Uterus (tissue), 4 donors: Measurements from ENCODE around the gene NRXN3. TPM values are rescaled to one million over a fixed set of nuclear protein-coding genes. Genes with fewer than 3 reads are reported as not detected.

Experiments
- DNase-seq, 2 donors: peaks; one replicate each; pipeline ENCODE4 v3.0.0-alpha.2; 2019 to 2020
- H3K27ac ChIP-seq, 2 donors: fragments of 200-600 bp; sonication (generic); 1 replicate in 1 of 2; 2 replicates in 1 of 2; pipeline ENCODE4 v1.5.1; 2016 to 2018
- H3K27me3 ChIP-seq, 2 donors: fragments of 200-600 bp; sonication (generic); one replicate each; pipeline ENCODE4 v1.5.1; 2018 to 2019; ENCODE audit warnings: control low read depth in 1 of 2
- H3K36me3 ChIP-seq, 2 donors: fragments of 200-600 bp; sonication (generic); one replicate each; pipeline ENCODE4 v1.5.1; 2019; ENCODE audit warnings: control low read depth in 1 of 2
- H3K4me1 ChIP-seq, 2 donors: fragments of 200-600 bp; sonication (generic); one replicate each; pipeline ENCODE4 v1.5.1; 2018 to 2019; ENCODE audit warnings: control low read depth in 1 of 2
- H3K4me3 ChIP-seq, 2 donors: fragments of 200-600 bp; sonication (generic); 1 replicate in 1 of 2; 2 replicates in 1 of 2; pipeline ENCODE4 v1.5.1; 2018 to 2019; ENCODE audit warnings: mild to moderate bottlenecking in 1 of 2
- H3K9me3 ChIP-seq, 2 donors: fragments of 200-600 bp; sonication (generic); one replicate each; pipeline ENCODE4 v1.5.1; 2019; ENCODE audit warnings: control low read depth in 1 of 2
- POLR2A ChIP-seq, 2 donors: fragments of 450-650 bp; IDR thresholded peaks; one replicate each; pipeline ENCODE4 v1.6.1; 2016; ENCODE audit warnings: antibody characterized with exemption in 2 of 2, mild to moderate bottlenecking in 1 of 2, moderate library complexity in 1 of 2
- intact Hi-C: fragments of 100-400 bp; cut with DNase I; formaldehyde crosslinking; loops from one replicate; pipeline ENCODE4 v1.15.1; 2023; ENCODE audit warnings: low total_unique reads
- total RNA-seq, 4 donors: library from RNA; depleted of rRNA in 3 of 4; stranded (reverse); fragments of >200 nt in 3 of 4; gene quantifications; one replicate each; pipeline versions ENCODE4 v1.1.0 to v1.2.4, GENCODE V29; 2014 to 2023
- TF ChIP-seq, protein P1 (sequence below), 4 experiments: fragments of 200-600 bp in 2 of 4; fragments of 450-650 bp in 2 of 4; sonication (generic) in 2 of 4; IDR thresholded peaks; one replicate each; pipeline ENCODE4 v1.5.1; 2016 to 2019; ENCODE audit warnings: antibody characterized with exemption in 4 of 4, mild to moderate bottlenecking in 2 of 4, moderate library complexity in 1 of 4
- donor health status: DM: yes; HTN: yes; CAD: no.

The NRXN3 gene
- total RNA-seq, 4 donors from 2014 or later: 2.9 to 17.0 (median 4.4) TPM

DNA sequence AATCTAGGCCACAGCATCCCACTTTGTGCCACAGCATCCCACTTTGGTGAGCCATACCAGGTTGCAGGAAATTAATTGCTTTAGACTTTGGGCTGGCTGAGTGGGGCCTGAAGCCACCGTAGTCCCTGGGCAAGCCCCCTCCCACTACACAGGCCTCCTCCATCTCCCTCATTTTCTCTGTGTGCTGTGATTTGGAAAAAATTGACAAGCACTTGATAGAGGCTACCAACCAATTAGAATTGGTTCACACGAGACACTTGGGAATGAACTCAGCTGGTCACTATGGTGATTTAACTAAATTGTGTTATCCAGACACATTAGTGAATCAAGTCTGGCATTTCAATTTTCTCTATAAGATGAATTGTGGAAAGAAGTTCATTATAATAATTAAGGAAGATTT, 1560.0 kb downstream of the NRXN3 start:
- TF ChIP-seq POLR2A (IDR thresholded peaks at IDR 0.05): no peak
- TF ChIP-seq, protein P1, sequence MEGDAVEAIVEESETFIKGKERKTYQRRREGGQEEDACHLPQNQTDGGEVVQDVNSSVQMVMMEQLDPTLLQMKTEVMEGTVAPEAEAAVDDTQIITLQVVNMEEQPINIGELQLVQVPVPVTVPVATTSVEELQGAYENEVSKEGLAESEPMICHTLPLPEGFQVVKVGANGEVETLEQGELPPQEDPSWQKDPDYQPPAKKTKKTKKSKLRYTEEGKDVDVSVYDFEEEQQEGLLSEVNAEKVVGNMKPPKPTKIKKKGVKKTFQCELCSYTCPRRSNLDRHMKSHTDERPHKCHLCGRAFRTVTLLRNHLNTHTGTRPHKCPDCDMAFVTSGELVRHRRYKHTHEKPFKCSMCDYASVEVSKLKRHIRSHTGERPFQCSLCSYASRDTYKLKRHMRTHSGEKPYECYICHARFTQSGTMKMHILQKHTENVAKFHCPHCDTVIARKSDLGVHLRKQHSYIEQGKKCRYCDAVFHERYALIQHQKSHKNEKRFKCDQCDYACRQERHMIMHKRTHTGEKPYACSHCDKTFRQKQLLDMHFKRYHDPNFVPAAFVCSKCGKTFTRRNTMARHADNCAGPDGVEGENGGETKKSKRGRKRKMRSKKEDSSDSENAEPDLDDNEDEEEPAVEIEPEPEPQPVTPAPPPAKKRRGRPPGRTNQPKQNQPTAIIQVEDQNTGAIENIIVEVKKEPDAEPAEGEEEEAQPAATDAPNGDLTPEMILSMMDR (IDR thresholded peaks at IDR 0.05): no peak
- no peaks in the 10 kb centered on the region for H3K36me3 ChIP-seq
- DNase-seq: no peak
- H3K27ac ChIP-seq: no peak overlapping the region
- no peak overlapping the region for H3K4me3 ChIP-seq
- no peaks in the 10 kb centered on the region for H3K27me3 ChIP-seq
- H3K9me3 ChIP-seq: no peaks in the 10 kb centered on the region
- intact Hi-C loops: no loop called here
- H3K4me1 ChIP-seq: no peaks in the 10 kb centered on the region

DNA sequence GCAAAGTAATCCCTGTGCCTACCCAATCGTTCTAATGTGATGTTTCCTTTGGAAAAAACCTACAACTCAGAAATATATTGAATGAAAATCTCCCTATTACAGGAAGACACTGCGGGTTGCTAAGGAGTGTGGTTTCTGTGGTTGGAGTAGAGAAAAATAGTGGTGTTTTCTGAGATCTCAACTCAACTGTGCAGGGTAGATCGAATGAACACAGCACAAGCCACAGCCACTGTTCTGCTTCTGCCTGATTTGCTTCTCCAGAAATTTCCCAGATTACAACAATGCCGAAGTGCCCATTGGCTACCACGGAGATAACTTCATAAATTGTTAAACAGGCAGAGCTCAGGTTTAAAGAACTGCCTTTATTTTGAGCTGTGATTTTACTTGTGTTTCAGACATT, 1560.8 kb downstream of the NRXN3 start:
- no peak for DNase-seq
- TF ChIP-seq, protein P1 (IDR thresholded peaks at IDR 0.05): no peak
- no peak for TF ChIP-seq POLR2A (IDR thresholded peaks at IDR 0.05)
- Histone ChIP-seq H3K4me3 (no peak overlapping the region), H3K27ac (no peak overlapping the region), H3K9me3 (no peaks in the 10 kb centered on the region), H3K27me3 (no peaks in the 10 kb centered on the region), H3K4me1 (no peaks in the 10 kb centered on the region), H3K36me3 (no peaks in the 10 kb centered on the region)
- intact Hi-C loops: no loop called here

DNA sequence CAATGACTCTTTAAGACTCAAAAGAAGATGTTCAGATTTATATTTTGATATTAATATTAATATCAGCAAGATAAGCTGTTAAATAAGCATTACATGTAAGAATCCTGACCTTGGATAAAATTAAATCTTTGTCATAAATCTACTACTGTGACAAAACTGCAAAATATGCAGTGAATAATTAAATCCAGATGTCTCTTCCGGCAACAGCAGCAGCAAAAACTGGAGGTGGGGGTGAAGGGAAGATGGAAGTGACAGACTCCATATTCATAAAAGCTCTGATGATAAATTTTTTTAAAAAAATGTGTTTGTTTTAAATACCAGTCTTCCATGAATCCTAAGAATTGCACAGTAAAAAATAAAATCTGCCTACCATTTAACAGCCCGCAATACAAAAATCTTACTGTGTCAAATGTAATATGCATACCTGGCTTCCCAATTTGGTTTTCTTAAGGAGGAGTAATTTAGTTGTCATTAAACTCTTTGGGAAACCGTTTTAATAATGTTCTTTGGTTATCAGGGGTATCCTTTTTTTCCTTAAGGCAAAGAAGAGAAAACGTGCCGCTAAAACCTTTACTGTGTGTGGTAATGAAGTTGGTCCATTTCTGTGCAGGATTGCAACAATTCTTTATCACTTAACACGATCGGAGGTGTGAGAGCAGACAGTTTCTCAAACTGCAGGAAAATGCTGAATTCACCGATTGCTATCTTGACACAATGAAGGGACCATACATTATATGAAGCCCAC, 1562.9 kb downstream of the NRXN3 start:
- Histone ChIP-seq H3K9me3 (no peaks in the 10 kb centered on the region), H3K4me3 (no peak overlapping the region), H3K27ac (no peak overlapping the region), H3K36me3 (no peaks in the 10 kb centered on the region), H3K4me1 (no peaks in the 10 kb centered on the region), H3K27me3 (no peaks in the 10 kb centered on the region)
- no peak for TF ChIP-seq POLR2A (IDR thresholded peaks at IDR 0.05)
- TF ChIP-seq, protein P1 (IDR thresholded peaks at IDR 0.05): no peak
- intact Hi-C loops: no loop called here
- DNase-seq: no peak

DNA sequence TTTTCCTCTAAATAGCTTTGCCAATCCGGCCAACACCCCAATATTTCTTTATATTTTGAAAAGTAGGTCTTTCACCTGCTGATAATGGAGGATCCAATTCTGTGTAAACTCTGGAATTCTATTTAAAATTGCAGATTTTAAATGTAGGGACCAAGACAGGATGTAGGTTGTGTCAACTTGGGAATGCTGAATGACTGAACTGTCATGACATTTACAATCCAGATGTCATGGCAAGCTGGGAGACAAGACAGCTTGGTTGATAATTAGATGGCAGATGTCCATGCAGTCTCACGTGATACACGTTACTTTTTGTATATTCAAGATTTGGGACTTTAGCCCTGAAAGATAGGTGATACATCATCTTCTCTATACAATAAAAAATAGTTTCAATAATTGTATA, 1564.0 kb downstream of the NRXN3 start:
- Histone ChIP-seq H3K36me3 (no peaks in the 10 kb centered on the region), H3K4me3 (no peak overlapping the region), H3K27me3 (no peaks in the 10 kb centered on the region), H3K9me3 (no peaks in the 10 kb centered on the region), H3K4me1 (no peaks in the 10 kb centered on the region), H3K27ac (no peak overlapping the region)
- no peak for DNase-seq
- intact Hi-C loops: no loop called here
- TF ChIP-seq POLR2A (IDR thresholded peaks at IDR 0.05): no peak
- TF ChIP-seq, protein P1 (IDR thresholded peaks at IDR 0.05): no peak

DNA sequence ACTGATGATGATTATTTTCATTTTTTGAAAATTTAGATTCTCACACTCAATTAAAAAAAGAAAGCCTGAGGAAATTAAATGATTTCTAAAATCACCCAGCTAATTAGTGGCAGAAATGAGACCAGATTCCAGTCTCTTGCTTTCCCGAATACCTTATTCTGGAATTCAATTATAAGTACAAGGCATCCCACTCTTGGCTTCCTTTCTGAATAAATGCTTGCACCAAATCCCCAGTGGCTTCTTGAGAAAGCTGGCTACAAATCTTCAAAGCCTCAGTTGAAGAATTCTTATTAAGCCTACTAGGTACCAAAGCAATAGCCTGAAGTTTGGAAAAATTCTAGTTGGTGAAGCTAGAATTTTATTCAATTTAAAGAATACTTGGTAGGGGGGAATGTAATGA, 1564.5 kb downstream of the NRXN3 start:
- H3K4me1 ChIP-seq: no peaks in the 10 kb centered on the region
- intact Hi-C loops: no loop called here
- no peak for TF ChIP-seq POLR2A (IDR thresholded peaks at IDR 0.05)
- TF ChIP-seq, protein P1 (IDR thresholded peaks at IDR 0.05): no peak
- H3K9me3 ChIP-seq: no peaks in the 10 kb centered on the region
- H3K27me3 ChIP-seq: no peaks in the 10 kb centered on the region
- H3K36me3 ChIP-seq: no peaks in the 10 kb centered on the region
- no peak overlapping the region for H3K27ac ChIP-seq
- H3K4me3 ChIP-seq: no peak overlapping the region
- no peak for DNase-seq
